H1 (cell line): Measurements from ENCODE around the gene TMEM229B. TPM values are rescaled to one million over a fixed set of nuclear protein-coding genes. Genes with fewer than 3 reads are reported as not detected.

Experiments used
- CTCF ChIA-PET: fragments of 300-600 bp; sonication (Branson Sonifier 250); formaldehyde crosslinking; loops from one replicate; lab custom pipeline; 2021; ENCODE audit not compliant: partially characterized antibody; lab: Charles Lee
- POLR2A ChIA-PET: fragments of 300-600 bp; sonication (Branson Sonifier 250); formaldehyde crosslinking; loops from one replicate; lab custom pipeline; 2021; ENCODE audit warnings: inconsistent platforms; ENCODE audit not compliant: partially characterized antibody; lab: Charles Lee
- DNase-seq, 2 experiments: peaks; one replicate each; pipeline versions ENCODE4 v3.0.0 to v3.0.0-alpha.2; 2010 to 2022; ENCODE audit warnings: low spot score in 2 of 2, low read depth in 1 of 2, mixed read lengths in 1 of 2
- FAIRE-seq: peaks from 2 replicates; lab custom pipeline; 2011; peaks lifted over from hg19 to GRCh38; lab: Jason Lieb, UNC
- H2AFZ ChIP-seq: 2 replicates; pipeline ENCODE4 v1.8.1; 2012; ENCODE audit warnings: low read length, inconsistent platforms
- H2AK5ac ChIP-seq: 2 replicates; pipeline ENCODE4 v1.6.1; 2013; ENCODE audit warnings: low read depth, low read length
- H2BK120ac ChIP-seq: replicated peaks from 2 replicates; pipeline ENCODE3; 2013; ENCODE audit warnings: low read depth, low read length, inconsistent platforms
- H2BK12ac ChIP-seq: 2 replicates; pipeline ENCODE4 v1.6.1; 2013; ENCODE audit warnings: low read depth, low read length
- H2BK15ac ChIP-seq: 2 replicates; pipeline ENCODE4 v1.6.1; 2013; ENCODE audit warnings: low read length
- H2BK20ac ChIP-seq: 2 replicates; pipeline ENCODE4 v1.6.1; 2013; ENCODE audit warnings: low read length
- H2BK5ac ChIP-seq: 2 replicates; pipeline ENCODE4 v1.6.1; 2013; ENCODE audit warnings: low read depth, low read length
- H3K14ac ChIP-seq: 2 replicates; pipeline ENCODE4 v1.6.1; 2013; ENCODE audit warnings: inconsistent platforms; ENCODE audit not compliant: insufficient read length
- H3K18ac ChIP-seq: 2 replicates; pipeline ENCODE4 v1.6.1; 2013; ENCODE audit warnings: low read length; ENCODE audit errors: extremely low read depth
- H3K23ac ChIP-seq: 2 replicates; pipeline ENCODE4 v1.6.1; 2013; ENCODE audit warnings: inconsistent platforms; ENCODE audit not compliant: insufficient read length
- H3K23me2 ChIP-seq: 2 replicates; pipeline ENCODE4 v1.6.1; 2013; ENCODE audit warnings: low read depth, low read length
- H3K27ac ChIP-seq: 2 replicates; pipeline ENCODE4 v1.6.1; 2011; ENCODE audit warnings: low read depth, low read length, inconsistent platforms
- H3K27me3 ChIP-seq, 4 experiments: replicated peaks in 1 of 4; 1 replicate in 1 of 4; 2 replicates in 3 of 4; pipeline versions ENCODE4 v1.6.1 to v1.8.1; 2011 to 2013; ENCODE audit warnings: low read length in 3 of 4, mild to moderate bottlenecking in 3 of 4, inconsistent platforms in 2 of 4, mixed read lengths in 2 of 4, moderate library complexity in 1 of 4; ENCODE audit not compliant: control insufficient read depth in 3 of 4, insufficient read depth in 3 of 4; ENCODE audit errors: extremely low read depth in 1 of 4
- H3K36me3 ChIP-seq, 4 experiments: 2 replicates each; pipeline versions ENCODE4 v1.6.1 to v1.8.1; 2011 to 2013; ENCODE audit warnings: mild to moderate bottlenecking in 4 of 4, low read length in 3 of 4, moderate library complexity in 2 of 4, control low read depth in 1 of 4, inconsistent platforms in 1 of 4; ENCODE audit not compliant: insufficient read depth in 4 of 4, control insufficient read depth in 2 of 4
- H3K4ac ChIP-seq: replicated peaks from 2 replicates; pipeline ENCODE3; 2013; ENCODE audit warnings: low read length, low read depth, mixed read lengths, inconsistent platforms; ENCODE audit not compliant: insufficient read length
- H3K4me1 ChIP-seq, 4 experiments: replicated peaks in 1 of 4; 1 replicate in 1 of 4; 2 replicates in 3 of 4; pipeline versions ENCODE4 v1.6.1 to v1.8.1; 2011 to 2013; ENCODE audit warnings: low read length in 3 of 4, inconsistent platforms in 2 of 4, mixed read lengths in 1 of 4; ENCODE audit not compliant: insufficient read depth in 4 of 4, control insufficient read depth in 3 of 4
- H3K4me2 ChIP-seq, 2 experiments: 2 replicates each; pipeline versions ENCODE4 v1.6.1 to v1.8.1; 2011 to 2013; ENCODE audit warnings: low read depth in 2 of 2, low read length in 2 of 2, control low read depth in 1 of 2, inconsistent platforms in 1 of 2, mild to moderate bottlenecking in 1 of 2; ENCODE audit not compliant: insufficient read depth in 1 of 2
- H3K4me3 ChIP-seq, 4 experiments: fragments of 200-600, 300-600 bp in 1 of 4; sonication (generic), shearing (Covaris generic), sonication (Bioruptor Twin) in 1 of 4; 2 replicates each; pipeline versions ENCODE4 v1.5.1 to v1.8.1; 2011 to 2016; ENCODE audit warnings: low read length in 4 of 4, low read depth in 3 of 4, control low read depth in 2 of 4, inconsistent platforms in 2 of 4, mild to moderate bottlenecking in 2 of 4, mixed read lengths in 1 of 4, moderate library complexity in 1 of 4; ENCODE audit not compliant: insufficient read depth in 2 of 4; ENCODE audit errors: extremely low read depth in 1 of 4
- H3K56ac ChIP-seq: replicated peaks from 2 replicates; pipeline ENCODE3; 2013; ENCODE audit warnings: low read depth, mild to moderate bottlenecking, mixed read lengths, low read length, inconsistent platforms; ENCODE audit not compliant: insufficient read length
- H3K79me1 ChIP-seq: 2 replicates; pipeline ENCODE4 v1.6.1; 2013; ENCODE audit warnings: low read depth, low read length, control low read depth
- H3K79me2 ChIP-seq, 2 experiments: 2 replicates each; pipeline versions ENCODE4 v1.6.1 to v1.8.1; 2012 to 2013; ENCODE audit warnings: low read length in 2 of 2, mild to moderate bottlenecking in 2 of 2, inconsistent platforms in 1 of 2; ENCODE audit not compliant: insufficient read depth in 2 of 2, control insufficient read depth in 1 of 2
- H3K9ac ChIP-seq, 4 experiments: replicated peaks in 1 of 4; 1 replicate in 1 of 4; 2 replicates in 3 of 4; pipeline versions ENCODE4 v1.6.1 to v1.8.1; 2011 to 2013; ENCODE audit warnings: low read depth in 3 of 4, low read length in 3 of 4, control low read depth in 2 of 4, mild to moderate bottlenecking in 2 of 4, moderate library complexity in 2 of 4, inconsistent platforms in 1 of 4; ENCODE audit errors: extremely low read depth in 1 of 4
- H3K9me3 ChIP-seq, 2 experiments: 2 replicates each; pipeline versions ENCODE4 v1.6.1 to v1.8.1; 2012 to 2013; ENCODE audit warnings: mild to moderate bottlenecking in 2 of 2, moderate library complexity in 2 of 2, control low read depth in 1 of 2, inconsistent platforms in 1 of 2, low read depth in 1 of 2, low read length in 1 of 2, mixed read lengths in 1 of 2; ENCODE audit not compliant: insufficient read depth in 2 of 2
- H4K20me1 ChIP-seq, 2 experiments: replicated peaks in 1 of 2; 2 replicates each; pipeline versions ENCODE3 to v1.8.1; 2011 to 2013; ENCODE audit warnings: inconsistent platforms in 2 of 2, low read length in 2 of 2, mild to moderate bottlenecking in 1 of 2; ENCODE audit not compliant: insufficient read depth in 2 of 2, control insufficient read depth in 1 of 2
- H4K5ac ChIP-seq: 2 replicates; pipeline ENCODE4 v1.6.1; 2013; ENCODE audit warnings: low read length, low read depth, mixed read lengths, inconsistent platforms; ENCODE audit not compliant: insufficient read length
- H4K8ac ChIP-seq: 2 replicates; pipeline ENCODE4 v1.8.0; 2013; ENCODE audit warnings: mild to moderate bottlenecking, moderate library complexity, low read length, inconsistent platforms; ENCODE audit not compliant: insufficient read depth; ENCODE audit errors: extremely low read depth
- H4K91ac ChIP-seq: replicated peaks from 2 replicates; pipeline ENCODE3; 2013; ENCODE audit warnings: low read length, mixed read lengths, inconsistent platforms; ENCODE audit not compliant: insufficient read length
- BACH1 ChIP-seq: IDR thresholded peaks from 2 replicates; pipeline ENCODE4 v1.6.1; 2012; ENCODE audit warnings: low read length, improper control_type of control experiment
- CBX8 ChIP-seq: fragments of 300-800, 300-1000 bp; sonication (generic); IDR thresholded peaks from 2 replicates; pipeline ENCODE4 v1.7.1; 2016; ENCODE audit warnings: low read depth, low read length, borderline replicate concordance
- CTBP2 ChIP-seq: IDR thresholded peaks from 2 replicates; pipeline ENCODE4 v1.7.0; 2011; ENCODE audit warnings: borderline replicate concordance, mild to moderate bottlenecking, moderate library complexity, mixed read lengths, low read length; ENCODE audit not compliant: insufficient read depth, insufficient read length
- FOSL1 ChIP-seq: IDR thresholded peaks from 2 replicates; pipeline ENCODE4 v1.6.1; 2011; ENCODE audit warnings: mild to moderate bottlenecking, low read depth, low read length, moderate library complexity; ENCODE audit not compliant: insufficient read depth
- JUN ChIP-seq: IDR thresholded peaks from 2 replicates; pipeline ENCODE4 v1.6.1; 2011; ENCODE audit warnings: low read depth, mild to moderate bottlenecking, improper control_type of control experiment, low read length
- JUND ChIP-seq: IDR thresholded peaks from 2 replicates; pipeline ENCODE4 v1.6.1; 2011; ENCODE audit warnings: mild to moderate bottlenecking, improper control_type of control experiment, low read length
- SIN3A ChIP-seq, 2 experiments: IDR thresholded peaks in 1 of 2; conservative IDR thresholded peaks in 1 of 2; 2 replicates each; pipeline ENCODE4 v1.6.1; 2011 to 2012; ENCODE audit warnings: low read length in 2 of 2, improper control_type of control experiment in 1 of 2, low read depth in 1 of 2, mild to moderate bottlenecking in 1 of 2
- SP1 ChIP-seq: IDR thresholded peaks from 2 replicates; pipeline ENCODE4 v1.6.1; 2011; ENCODE audit warnings: low read depth, low read length
- SP4 ChIP-seq: IDR thresholded peaks from 2 replicates; pipeline ENCODE4 v1.6.1; 2012; ENCODE audit warnings: low read length, inconsistent platforms
- WGBS, 2 experiments: shearing (Covaris generic) in 1 of 2; methylation state at CpG; one replicate each; pipeline versions ENCODE4 v1.1.6 to v1.1.7; 2013 to 2015; ENCODE audit warnings: low lambda C conversion rate in 2 of 2, mixed read lengths in 2 of 2, inconsistent platforms in 1 of 2, low coverage in 1 of 2, missing lambda C conversion rate in 1 of 2; ENCODE audit not compliant: insufficient replicate concordance in 2 of 2, insufficient coverage in 1 of 2, insufficient read length in 1 of 2; ENCODE audit errors: extremely low coverage in 1 of 2, missing lambda C conversion rate in 1 of 2; 5-methylcytosine and 5-hydroxymethylcytosine counted together
- polyA plus RNA-seq, 7 experiments: library from polyadenylated mRNA; depleted of rRNA in 3 of 7; stranded (reverse) in 5 of 7; unstranded in 2 of 7; fragments of >200 nt in 5 of 7; fragments of 200-250 nt in 2 of 7; gene quantifications; 1 replicate in 5 of 7; 2 replicates in 1 of 7; 4 replicates in 1 of 7; pipeline versions ENCODE4 v1.2.1 to v1.2.3, GENCODE V29; 2011 to 2013; ENCODE audit warnings: missing spikeins in 2 of 7, mixed read lengths in 2 of 7
- total RNA-seq: library from RNA; stranded (reverse); fragmentation: NEBNext Ultra II Directional; extraction: Animal tissue kit (Norgen Biotek cat#: 25700); gene quantifications from 2 replicates; pipeline ENCODE4 v1.2.1, GENCODE V29; 2021
- TF ChIP-seq, protein P1 (sequence below): IDR thresholded peaks from 2 replicates; pipeline ENCODE4 v1.6.1; 2011; ENCODE audit warnings: low read length, improper control_type of control experiment

TMEM229B gene
- total and polyA plus RNA-seq, 2 of the 8 experiments (the other 6 are each of a cell fraction or from before 2014, with no cell fraction given) = 0.73 to 0.85 TPM

DNA sequence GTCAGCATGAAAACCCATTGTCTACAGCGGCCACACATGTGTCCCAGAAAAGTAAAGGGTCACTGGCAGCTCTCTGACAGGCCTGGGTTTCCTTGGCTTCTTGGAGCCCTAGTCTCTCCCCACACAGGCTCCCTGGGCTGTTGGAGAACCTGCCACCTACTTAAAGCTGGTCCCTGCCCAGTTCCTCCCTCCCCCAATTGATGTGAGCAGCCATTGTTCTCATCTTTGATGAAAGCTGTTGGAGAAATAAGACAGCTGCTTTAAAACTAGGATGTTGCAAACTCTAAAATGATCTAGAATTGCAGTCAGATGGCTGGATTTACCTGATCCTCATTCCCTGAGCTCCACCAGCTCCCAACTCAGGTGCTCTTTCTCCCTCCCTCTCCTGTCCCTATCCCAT lies 39.8 kb upstream of the TMEM229B start:
- no peak for DNase-seq
- Histone ChIP-seq H2BK12ac (no peak overlapping the region), H3K56ac (no peak overlapping the region), H2AK5ac (no peak overlapping the region), H3K4me2 (no peak overlapping the region), H3K4ac (no peak overlapping the region), H3K79me1 (no peaks in the 10 kb centered on the region), H3K27me3 (no peaks in the 10 kb centered on the region), H2BK15ac (no peak overlapping the region), H3K14ac (no peak overlapping the region), H4K8ac (no peak overlapping the region), H4K5ac (no peak overlapping the region), H3K27ac (no peak overlapping the region), H3K23ac (no peak overlapping the region), H3K23me2 (no peaks in the 10 kb centered on the region; the same call in 1 of the 2 replicates), H2BK5ac (no peak overlapping the region), H3K36me3 (no peaks in the 10 kb centered on the region), H3K79me2 (no peaks in the 10 kb centered on the region), H3K9me3 (no peaks in the 10 kb centered on the region), H2AFZ (no peak overlapping the region), H3K9ac (no peak overlapping the region), H3K4me1 (peaks cover 0 to 3% (median 2%) of the 10 kb centered on the region in 4 experiments; a peak in 4 of 7 replicates), H4K20me1 (no peaks in the 10 kb centered on the region), H4K91ac (no peak overlapping the region), H3K4me3 (no peak overlapping the region), H3K18ac (no peak overlapping the region), H2BK20ac (no peak overlapping the region), H2BK120ac (no peak overlapping the region)
- WGBS, 2 experiments = 100% methylated on average over 1 of the region's 1 CpG; no CpG with 5 or more reads in 1 of the 2 experiments
- ChIA-PET CTCF (interaction anchor here (0.9 to 43.6 kb wide), 18 partner anchors 10 to 145 kb away, joined by 3 to 924 read pairs (median 8); partner anchors contain the start of gene PIGH), POLR2A (interaction anchor here (1.0 to 1.2 kb wide), 3 partner anchors 11 to 44 kb away, joined by 3 to 8 read pairs (median 3); no protein-coding TSS in a partner anchor)
- FAIRE-seq = no peak
- TF ChIP-seq, protein P1, sequence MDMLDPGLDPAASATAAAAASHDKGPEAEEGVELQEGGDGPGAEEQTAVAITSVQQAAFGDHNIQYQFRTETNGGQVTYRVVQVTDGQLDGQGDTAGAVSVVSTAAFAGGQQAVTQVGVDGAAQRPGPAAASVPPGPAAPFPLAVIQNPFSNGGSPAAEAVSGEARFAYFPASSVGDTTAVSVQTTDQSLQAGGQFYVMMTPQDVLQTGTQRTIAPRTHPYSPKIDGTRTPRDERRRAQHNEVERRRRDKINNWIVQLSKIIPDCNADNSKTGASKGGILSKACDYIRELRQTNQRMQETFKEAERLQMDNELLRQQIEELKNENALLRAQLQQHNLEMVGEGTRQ = no peak
- TF ChIP-seq CTBP2 (no peak), SP4 (no peak), JUN (no peak), BACH1 (no peak), FOSL1 (no peak), CBX8 (no peak), SP1 (no peak), SIN3A (conservative IDR thresholded peaks at IDR 0.05 in 1 of 2, IDR thresholded peaks at IDR 0.05 in 1 of 2; ENCODE audit: low read depth in 1 of 2, low read length in 2 of 2) (no peak), JUND (no peak)
